Left lung (tissue), 10 donors: ENCODE results near the gene TENM4. TPM values are rescaled to one million over a fixed set of nuclear protein-coding genes. Genes with fewer than 3 reads are reported as not detected.
A peak's percentile ranks its signal among the peaks of the same experiment; 100 is the strongest.

ENCODE experiments used
- ATAC-seq: fragments of 200-7000 bp; cut with Tn5 transposase; one replicate; pipeline ENCODE4 v1.9.1; 2020; ENCODE audit warnings: moderate library complexity
- DNase-seq, 4 donors: peaks; one replicate each; pipeline ENCODE4 v3.0.0-alpha.2; 2013 to 2020
- H3K27ac ChIP-seq, 2 donors: fragments of 200-600 bp; sonication (generic) in 1 of 2; one replicate each; pipeline versions ENCODE4 v1.5.0 to v1.8.0; 2020 to 2021
- H3K27me3 ChIP-seq, 2 donors: fragments of 200-600 bp; sonication (generic) in 1 of 2; one replicate each; pipeline versions ENCODE4 v1.5.0 to v1.8.0; 2020 to 2021
- H3K36me3 ChIP-seq, 2 donors: fragments of 200-600 bp; sonication (generic) in 1 of 2; one replicate each; pipeline versions ENCODE4 v1.5.0 to v1.8.0; 2020 to 2021
- H3K4me1 ChIP-seq, 2 donors: fragments of 200-600 bp; one replicate each; pipeline ENCODE4 v1.8.0; 2021
- H3K4me3 ChIP-seq, 2 donors: fragments of 200-600 bp; sonication (generic) in 1 of 2; one replicate each; pipeline versions ENCODE4 v1.5.0 to v1.8.0; 2020 to 2021; ENCODE audit warnings: mild to moderate bottlenecking in 1 of 2
- H3K9me3 ChIP-seq, 2 donors: fragments of 200-600 bp; sonication (generic) in 1 of 2; one replicate each; pipeline versions ENCODE4 v1.5.0 to v1.8.0; 2020 to 2021
- CTCF ChIP-seq, 2 donors: fragments of 200-600 bp; sonication (generic) in 1 of 2; IDR thresholded peaks; one replicate each; pipeline versions ENCODE4 v1.5.0 to v1.8.0; 2021; ENCODE audit warnings: antibody characterized with exemption in 2 of 2
- intact Hi-C, 2 donors: fragments of 100-400 bp; cut with DNase I; formaldehyde crosslinking; loops; one replicate each; pipeline versions ENCODE4 v1.11.2 to v1.14.2; 2022
- polyA plus RNA-seq, 6 donors: library from polyadenylated mRNA; unstranded; fragments of 120-200 nt; gene quantifications; one replicate each; pipeline ENCODE4 v1.2.1, GENCODE V29; 2013; ENCODE audit not compliant: insufficient read length in 6 of 6
- total RNA-seq, 2 donors: library from RNA; stranded (reverse); fragmentation: NEBNext Ultra II Directional; extraction: Animal tissue kit (Norgen Biotek cat#: 25700); gene quantifications; one replicate each; pipeline ENCODE4 v1.2.1, GENCODE V29; 2021
- donor health status: DM: no; HTN: yes; CAD: no.
- donor health status: DM: no; HTN: no; CAD: no.

Gene TENM4
- total and polyA plus RNA-seq, 8 donors, result 3.4 to 7.1 (median 5.2) TPM

- H3K9me3 ChIP-seq, result no peaks in the 10 kb centered on the region
- TF ChIP-seq CTCF (IDR thresholded peaks at IDR 0.05), result no peak
- no peaks in the 10 kb centered on the region for H3K4me1 ChIP-seq
- intact Hi-C loops, result no loop called here
- no peaks in the 10 kb centered on the region for H3K36me3 ChIP-seq
- no peak overlapping the region for H3K27ac ChIP-seq
- no peaks in the 10 kb centered on the region for H3K27me3 ChIP-seq
- no peak for ATAC-seq
- no peak overlapping the region for H3K4me3 ChIP-seq
- no peak for DNase-seq
Observed at GRCh38 chr11:79108851-79109250, 332.0 kb downstream of the TENM4 start.

GRCh38 chr11:79102840-79103239, 338.0 kb downstream of the TENM4 start:
- no peak overlapping the region for H3K27ac ChIP-seq
- ATAC-seq, result no peak
- TF ChIP-seq CTCF (IDR thresholded peaks at IDR 0.05), result no peak

GRCh38 chr11:79101656-79102055, 339.2 kb downstream of the TENM4 start:
- Histone ChIP-seq H3K4me1 (no peaks in the 10 kb centered on the region), H3K4me3 (no peak overlapping the region), H3K36me3 (no peaks in the 10 kb centered on the region), H3K9me3 (no peaks in the 10 kb centered on the region), H3K27ac (no peak overlapping the region), H3K27me3 (peaks cover 0 to 8% of the 10 kb centered on the region in 2 donors)
- no peak for DNase-seq
- ATAC-seq, result no peak
- no peak for TF ChIP-seq CTCF (IDR thresholded peaks at IDR 0.05)
- intact Hi-C loops, result no loop called here

More at GRCh38 chr11:79102840-79103239, 338.0 kb downstream of the TENM4 start:
- H3K36me3 ChIP-seq, result no peaks in the 10 kb centered on the region
- intact Hi-C loops, result no loop called here
- no peaks in the 10 kb centered on the region for H3K9me3 ChIP-seq
- peaks cover 0 to 8% of the 10 kb centered on the region in 2 donors for H3K27me3 ChIP-seq
- H3K4me3 ChIP-seq, result no peak overlapping the region
- DNase-seq, result no peak
- no peaks in the 10 kb centered on the region for H3K4me1 ChIP-seq

- peak; percentile 55 to 63 for TF ChIP-seq CTCF (IDR thresholded peaks at IDR 0.05)
- DNase-seq (no peak), ATAC-seq (peak; percentile 92)
- Histone ChIP-seq H3K36me3 (no peaks in the 10 kb centered on the region), H3K27ac (no peak overlapping the region), H3K27me3 (peaks cover 0 to 8% of the 10 kb centered on the region in 2 donors), H3K4me3 (no peak overlapping the region), H3K4me1 (no peaks in the 10 kb centered on the region), H3K9me3 (no peaks in the 10 kb centered on the region)
- intact Hi-C loops, result no loop called here
Observed at GRCh38 chr11:79100093-79100910, 340.5 kb downstream of the TENM4 start.

- no peak for TF ChIP-seq CTCF (IDR thresholded peaks at IDR 0.05)
- intact Hi-C loops, result no loop called here
Observed at GRCh38 chr11:79098146-79098545, 342.7 kb downstream of the TENM4 start.

More at GRCh38 chr11:79098146-79098545, 342.7 kb downstream of the TENM4 start:
- ATAC-seq, result no peak
- DNase-seq, result no peak
- H3K9me3 ChIP-seq, result peaks cover 0 to 9% of the 10 kb centered on the region in 2 donors
- no peak overlapping the region for H3K4me3 ChIP-seq
- no peak overlapping the region for H3K27ac ChIP-seq
- H3K4me1 ChIP-seq, result no peaks in the 10 kb centered on the region
- H3K27me3 ChIP-seq, result peaks cover 0 to 8% of the 10 kb centered on the region in 2 donors
- H3K36me3 ChIP-seq, result no peaks in the 10 kb centered on the region
